GM10847 (cell line): ENCODE measurements around the gene SMAD7.

Source experiments
- POLR2A ChIP-seq: IDR thresholded peaks from 2 replicates; pipeline ENCODE4 v1.6.1; 2011; ENCODE audit not compliant: insufficient read length; ENCODE audit errors: extremely low read depth

SMAD7 gene

GRCh38 chr18:48910972-48911545 is 39.7 kb downstream of the SMAD7 start:
- no peak for TF ChIP-seq POLR2A

- TF ChIP-seq POLR2A, result no peak
Measured at GRCh38 chr18:48909721-48910120, 41.0 kb downstream of the SMAD7 start.

- TF ChIP-seq POLR2A, result no peak
Measured at GRCh38 chr18:48908916-48909315, 41.8 kb downstream of the SMAD7 start.

- TF ChIP-seq POLR2A, result no peak
Measured at GRCh38 chr18:48905513-48905912, 45.3 kb downstream of the SMAD7 start.

- no peak for TF ChIP-seq POLR2A
Measured at GRCh38 chr18:48904847-48905394, 45.8 kb downstream of the SMAD7 start.

- no peak for TF ChIP-seq POLR2A
Measured at GRCh38 chr18:48904091-48904490, 46.7 kb downstream of the SMAD7 start.

GRCh38 chr18:48902856-48903601 is 47.7 kb downstream of the SMAD7 start:
- no peak for TF ChIP-seq POLR2A

GRCh38 chr18:48902023-48902855 is 48.5 kb downstream of the SMAD7 start:
- no peak for TF ChIP-seq POLR2A

- no peak for TF ChIP-seq POLR2A
Measured at GRCh38 chr18:48901145-48902022, 49.4 kb downstream of the SMAD7 start.

- no peak for TF ChIP-seq POLR2A
Measured at GRCh38 chr18:48900469-48900868, 50.3 kb downstream of the SMAD7 start.

- TF ChIP-seq POLR2A, result no peak
Measured at GRCh38 chr18:48899558-48900174, 51.1 kb downstream of the SMAD7 start.

- no peak for TF ChIP-seq POLR2A
Measured at GRCh38 chr18:48898521-48898920, 52.2 kb downstream of the SMAD7 start.

GRCh38 chr18:48897531-48897930 is 53.2 kb downstream of the SMAD7 start:
- TF ChIP-seq POLR2A, result no peak

- TF ChIP-seq POLR2A, result no peak
Measured at GRCh38 chr18:48896875-48897511, 53.8 kb downstream of the SMAD7 start.

GRCh38 chr18:48896326-48896874 is 54.4 kb downstream of the SMAD7 start:
- TF ChIP-seq POLR2A, result no peak
